Neural cell (in vitro differentiated cells): ENCODE data around the gene CACNA1B. TPM values are rescaled to one million over a fixed set of nuclear protein-coding genes. Genes with fewer than 3 reads are reported as not detected.

ENCODE experiments used
- H2AFZ ChIP-seq: fragments of 200-600, 300-800 bp; sonication (generic), shearing (Covaris generic); 2 replicates; pipeline ENCODE4 v1.6.0; 2014; ENCODE audit warnings: low read depth, mild to moderate bottlenecking, antibody characterized with exemption, low read length, moderate library complexity
- H3F3A ChIP-seq: fragments of 200-600 bp; shearing (Covaris generic); 2 replicates; pipeline ENCODE4 v1.6.1; 2016; ENCODE audit warnings: mild to moderate bottlenecking, moderate library complexity, mixed read lengths, antibody characterized with exemption, low read length; ENCODE audit not compliant: insufficient read depth, poor library complexity, severe bottlenecking
- H3K27ac ChIP-seq: fragments of 200-600, 300-800 bp; sonication (generic), shearing (Covaris generic); 2 replicates; pipeline ENCODE4 v1.5.1; 2014; ENCODE audit warnings: mild to moderate bottlenecking, low read length, moderate library complexity
- H3K27me3 ChIP-seq: fragments of 300-800, 200-600 bp; sonication (generic), shearing (Covaris generic); 2 replicates; pipeline ENCODE4 v1.6.0; 2014; ENCODE audit warnings: mild to moderate bottlenecking, low read depth, low read length, moderate library complexity; ENCODE audit not compliant: insufficient read depth
- H3K36me3 ChIP-seq: fragments of 300-800, 200-600 bp; sonication (generic), shearing (Covaris generic); 2 replicates; pipeline ENCODE4 v1.5.1; 2014; ENCODE audit warnings: mild to moderate bottlenecking, antibody characterized with exemption, low read length, moderate library complexity; ENCODE audit not compliant: insufficient read depth
- H3K4me2 ChIP-seq: fragments of 300-800, 200-600 bp; sonication (generic), shearing (Covaris generic); 2 replicates; pipeline ENCODE4 v1.6.0; 2014; ENCODE audit warnings: mild to moderate bottlenecking, low read length
- H3K4me3 ChIP-seq: fragments of 300-800, 200-600 bp; sonication (generic), shearing (Covaris generic); 2 replicates; pipeline ENCODE4 v1.5.1; 2014; ENCODE audit warnings: mild to moderate bottlenecking, low read length, moderate library complexity
- H3K79me2 ChIP-seq: fragments of 200-600 bp; shearing (Covaris generic); replicated peaks from 2 replicates; pipeline ENCODE4 v1.6.0; 2014; ENCODE audit warnings: mild to moderate bottlenecking, low read length, moderate library complexity; ENCODE audit not compliant: insufficient read depth
- H3K9ac ChIP-seq: fragments of 300-800, 200-600 bp; sonication (generic), shearing (Covaris generic); 2 replicates; pipeline ENCODE4 v1.6.1; 2016; ENCODE audit warnings: mild to moderate bottlenecking, low read length, mixed read lengths
- H3K9me2 ChIP-seq: fragments of 200-600 bp; shearing (Covaris generic); 2 replicates; pipeline ENCODE4 v1.6.1; 2016; ENCODE audit warnings: mild to moderate bottlenecking, low read length, mixed read lengths; ENCODE audit not compliant: insufficient read depth
- H3K9me3 ChIP-seq: fragments of 200-600, 300-800 bp; sonication (generic), shearing (Covaris generic); 2 replicates; pipeline ENCODE4 v1.6.1; 2016; ENCODE audit warnings: mild to moderate bottlenecking, mixed run types, low read length, moderate library complexity, mixed read lengths
- H4K20me1 ChIP-seq: fragments of 200-600 bp; shearing (Covaris generic); 2 replicates; pipeline ENCODE4 v1.6.1; 2016; ENCODE audit warnings: mild to moderate bottlenecking, mixed run types; ENCODE audit not compliant: insufficient read depth
- CTCF ChIP-seq: fragments of 450-650 bp; IDR thresholded peaks from 2 replicates; pipeline ENCODE4 v1.5.1; 2014; ENCODE audit warnings: antibody characterized with exemption, mild to moderate bottlenecking, moderate library complexity; ENCODE audit not compliant: poor library complexity, severe bottlenecking
- EP300 ChIP-seq: fragments of 450-650 bp; conservative IDR thresholded peaks from 2 replicates; pipeline ENCODE4 v1.6.1; 2014; ENCODE audit warnings: antibody characterized with exemption, mild to moderate bottlenecking, moderate library complexity; ENCODE audit not compliant: poor library complexity, severe bottlenecking
- EZH2 ChIP-seq: fragments of 200-600, 300-800 bp; shearing (Covaris generic), sonication (generic); IDR thresholded peaks from 2 replicates; pipeline ENCODE4 v1.6.1; 2014; ENCODE audit warnings: antibody characterized with exemption, low read length, borderline replicate concordance, mild to moderate bottlenecking; ENCODE audit not compliant: insufficient read depth, poor library complexity, severe bottlenecking
- MXI1 ChIP-seq: fragments of 450-650 bp; conservative IDR thresholded peaks from 2 replicates; pipeline ENCODE4 v1.6.1; 2014; ENCODE audit warnings: antibody characterized with exemption, mild to moderate bottlenecking; ENCODE audit not compliant: poor library complexity, severe bottlenecking
- POLR2AphosphoS5 ChIP-seq: IDR thresholded peaks from 2 replicates; pipeline ENCODE4 v1.6.1; 2012
- RAD21 ChIP-seq: fragments of 450-650 bp; conservative IDR thresholded peaks from 2 replicates; pipeline ENCODE4 v1.6.1; 2014; ENCODE audit warnings: antibody characterized with exemption, mild to moderate bottlenecking, moderate library complexity
- REST ChIP-seq: IDR thresholded peaks from 2 replicates; pipeline ENCODE4 v1.6.1; 2012; ENCODE audit warnings: borderline replicate concordance
- SMC3 ChIP-seq: fragments of 450-650 bp; conservative IDR thresholded peaks from 2 replicates; pipeline ENCODE4 v1.6.1; 2014; ENCODE audit warnings: antibody characterized with exemption, mild to moderate bottlenecking, moderate library complexity; ENCODE audit not compliant: poor library complexity
- TAF1 ChIP-seq: IDR thresholded peaks from 2 replicates; pipeline ENCODE4 v1.6.1; 2012; ENCODE audit warnings: low read depth
- polyA plus RNA-seq: library from polyadenylated mRNA; depleted of rRNA; stranded (reverse); fragments of >200 nt; gene quantifications from 2 replicates; pipeline ENCODE4 v1.2.3, GENCODE V29; 2014

The CACNA1B gene
- polyA plus RNA-seq, 1 donor from 2014 or later: 5.8 TPM

- peaks cover 6% of the 10 kb centered on the region for H3K9me3 ChIP-seq
- no peaks in the 10 kb centered on the region for H3K36me3 ChIP-seq
- H3K27ac ChIP-seq: no peak overlapping the region
- H3K9ac ChIP-seq: no peak overlapping the region
- H3K4me3 ChIP-seq: no peak overlapping the region
- no peak overlapping the region for H3K4me2 ChIP-seq
- H3K79me2 ChIP-seq: no peaks in the 10 kb centered on the region
- TF ChIP-seq REST (no peak), SMC3 (no peak), MXI1 (no peak), EP300 (no peak), RAD21 (no peak), EZH2 (no peak)
- no peaks in the 10 kb centered on the region for H3K27me3 ChIP-seq
- H4K20me1 ChIP-seq: no peaks in the 10 kb centered on the region
- no peaks in the 10 kb centered on the region for H3K9me2 ChIP-seq
- no peaks in the 10 kb centered on the region for H3F3A ChIP-seq
- no peak overlapping the region for H2AFZ ChIP-seq
Observed at GRCh38 chr9:137860361-137860760, 17.2 kb upstream of the CACNA1B start.

GRCh38 chr9:137865581-137866145 lies 11.9 kb upstream of the CACNA1B start:
- TF ChIP-seq TAF1: no peak
- no peak for TF ChIP-seq CTCF
- TF ChIP-seq SMC3: no peak
- TF ChIP-seq REST: no peak
- no peak for TF ChIP-seq MXI1
- no peak for TF ChIP-seq POLR2AphosphoS5
- TF ChIP-seq EP300: no peak
- no peak for TF ChIP-seq EZH2
- no peak for TF ChIP-seq RAD21
- H2AFZ ChIP-seq: no peak overlapping the region

More at GRCh38 chr9:137865581-137866145, 11.9 kb upstream of the CACNA1B start:
- H3K4me3 ChIP-seq: no peak overlapping the region
- no peak overlapping the region for H3K4me2 ChIP-seq
- H3K27me3 ChIP-seq: no peaks in the 10 kb centered on the region
- no peaks in the 10 kb centered on the region for H3F3A ChIP-seq
- no peaks in the 10 kb centered on the region for H3K36me3 ChIP-seq
- H3K9me2 ChIP-seq: no peaks in the 10 kb centered on the region
- H3K9ac ChIP-seq: no peak overlapping the region
- H3K79me2 ChIP-seq: no peaks in the 10 kb centered on the region
- H3K27ac ChIP-seq: no peak overlapping the region
- no peaks in the 10 kb centered on the region for H3K9me3 ChIP-seq
- no peaks in the 10 kb centered on the region for H4K20me1 ChIP-seq
